ENCODE data around the gene TRAF5. TPM values are rescaled to one million over a fixed set of nuclear protein-coding genes. Genes with fewer than 3 reads are reported as not detected.
"Not testable (repeated sequence)": the region's sequence is repeated elsewhere in the genome, so short reads cannot be mapped to it uniquely, and the experiment has no call there.

Gene TRAF5
- total RNA-seq, 1 donor from 2014 or later = 8.5 TPM

DNA sequence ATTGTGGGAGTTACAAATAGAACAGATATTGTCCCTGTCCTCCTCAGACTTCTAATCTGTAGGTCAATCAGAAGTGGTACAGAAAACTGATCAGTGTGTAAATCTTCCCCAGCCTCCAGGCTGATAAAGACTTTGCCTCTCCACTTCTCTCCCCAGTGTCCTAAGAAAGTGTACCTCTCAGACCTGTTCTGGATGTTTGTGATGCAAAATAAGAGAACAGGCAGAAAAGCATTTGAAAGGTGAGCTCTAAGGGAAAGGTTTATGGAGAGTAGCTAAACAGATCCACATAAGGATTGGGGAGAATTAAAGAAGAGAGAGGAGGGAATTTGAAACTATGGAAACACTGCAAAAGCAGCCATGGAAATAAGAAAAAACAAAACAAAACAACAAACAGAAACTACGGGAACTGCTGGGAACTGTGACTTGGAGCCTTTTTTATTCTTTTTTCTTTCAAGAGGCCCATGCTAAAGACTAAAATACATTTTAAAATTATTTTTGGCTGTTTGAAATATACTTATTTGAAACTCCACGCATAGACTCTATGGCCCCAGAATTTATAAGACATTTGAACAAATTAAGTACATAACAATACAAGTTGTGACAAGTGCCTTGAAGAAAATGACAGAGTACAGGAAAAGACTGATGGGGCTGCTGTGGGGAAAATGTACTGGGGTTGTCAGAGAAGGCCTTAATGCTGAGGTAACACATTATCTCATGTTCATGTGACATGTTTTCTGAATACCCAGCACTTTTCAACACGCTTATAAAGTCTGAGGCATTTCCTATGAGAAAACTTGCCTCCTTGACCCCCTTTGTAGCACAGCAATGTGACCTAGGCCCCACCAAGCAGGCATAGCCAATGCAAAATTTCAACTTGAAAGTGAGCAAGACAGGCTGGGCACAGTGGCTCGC is 51.2 kb downstream of the TRAF5 start:
- peak in 1 of 2 donors; percentile 7 for DNase-seq (ENCODE audit: low read depth in 2 of 2)

DNA sequence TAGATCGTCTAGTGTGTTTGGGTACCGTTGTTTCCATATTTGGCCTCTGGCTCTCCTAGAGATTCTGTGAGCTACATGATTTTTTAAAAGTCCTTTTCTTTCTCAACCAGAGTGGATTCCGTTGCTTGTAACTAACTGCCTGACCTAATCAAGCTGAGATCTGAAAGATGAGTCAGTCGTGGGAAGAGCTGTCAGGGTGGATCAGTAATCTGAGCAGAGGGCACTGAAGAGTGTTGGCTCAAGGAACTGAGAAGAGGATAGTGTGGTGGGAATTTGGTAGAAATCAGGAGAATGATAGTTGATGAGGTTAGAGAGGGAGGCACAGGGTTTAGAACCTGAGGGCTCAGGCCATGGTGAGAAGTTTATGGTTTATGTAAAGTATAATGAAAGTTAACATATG is 52.2 kb downstream of the TRAF5 start:
- peak in 1 of 2 donors; percentile 40 for DNase-seq (ENCODE audit: low read depth in 2 of 2)

GRCh38 chr1:211379446-211379845 is 52.8 kb downstream of the TRAF5 start:
- no peak for DNase-seq (ENCODE audit: low read depth in 2 of 2)

- DNase-seq (ENCODE audit: low read depth in 2 of 2) = no peak
Measured at GRCh38 chr1:211381481-211382181, 55.0 kb downstream of the TRAF5 start.

DNA sequence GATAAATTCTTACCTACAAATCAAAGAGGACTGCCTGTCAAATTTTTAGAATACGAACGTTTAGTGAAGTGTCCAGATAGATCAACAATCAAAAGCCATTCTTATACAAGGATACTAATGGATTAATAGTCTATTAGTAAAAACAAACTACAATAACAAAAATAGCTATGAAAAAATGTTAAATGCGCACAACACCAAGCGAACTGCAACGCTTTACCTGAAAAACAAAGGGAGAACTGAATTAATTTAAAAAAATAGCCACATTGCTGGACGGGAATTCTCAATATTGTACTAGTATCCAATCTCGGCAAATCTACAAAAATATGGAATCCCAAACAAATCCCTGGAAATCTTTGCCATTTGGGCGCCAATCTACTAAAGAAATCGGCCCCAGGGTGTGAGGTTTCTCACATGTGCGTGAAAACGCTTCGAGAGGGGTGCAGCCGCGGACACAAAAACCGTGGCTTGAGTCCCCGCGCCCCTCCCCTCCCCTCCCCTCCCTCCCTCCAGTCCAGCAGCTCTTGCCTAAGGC is 55.6 kb downstream of the TRAF5 start:
- no peak for DNase-seq (ENCODE audit: low read depth in 2 of 2)

DNA sequence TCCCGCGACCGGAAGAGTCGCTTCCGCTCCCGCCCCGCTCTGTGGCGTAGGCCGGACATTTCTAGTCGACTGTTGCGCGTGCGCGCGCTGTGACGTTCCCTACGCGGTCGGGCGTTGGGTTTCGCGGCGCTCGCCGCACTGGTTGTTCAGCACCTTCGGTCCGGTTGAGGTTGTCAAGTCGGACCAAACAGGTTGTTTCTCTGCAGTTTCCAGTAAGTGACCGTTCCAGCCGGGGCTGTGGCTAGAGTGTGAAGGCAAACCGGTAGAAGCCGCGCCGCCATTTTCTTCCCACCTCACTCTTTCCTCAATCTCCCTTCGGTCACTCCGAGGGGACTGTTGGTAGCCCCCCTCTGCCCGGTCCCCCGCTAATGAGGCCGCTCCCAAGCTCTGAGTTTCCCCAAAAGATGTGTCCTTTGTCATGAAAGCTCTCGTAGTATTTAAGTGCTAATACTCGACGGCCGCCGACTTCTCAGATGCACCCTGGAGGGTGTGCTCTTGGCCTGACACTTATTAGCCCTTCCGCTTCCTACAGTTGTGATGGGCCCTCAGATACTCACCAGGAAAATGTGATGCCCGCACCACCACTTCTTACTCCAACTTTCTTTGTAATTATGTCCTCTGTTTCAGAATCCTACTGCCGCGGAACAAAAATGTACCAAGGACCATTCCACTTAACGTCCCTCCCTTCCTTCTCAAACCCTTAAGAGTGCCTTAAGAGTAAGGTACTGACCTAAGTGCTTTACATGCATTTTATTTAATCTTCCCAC is 56.3 kb downstream of the TRAF5 start:
- peak; percentile 93 to 95 for DNase-seq (ENCODE audit: low read depth in 2 of 2)

DNA sequence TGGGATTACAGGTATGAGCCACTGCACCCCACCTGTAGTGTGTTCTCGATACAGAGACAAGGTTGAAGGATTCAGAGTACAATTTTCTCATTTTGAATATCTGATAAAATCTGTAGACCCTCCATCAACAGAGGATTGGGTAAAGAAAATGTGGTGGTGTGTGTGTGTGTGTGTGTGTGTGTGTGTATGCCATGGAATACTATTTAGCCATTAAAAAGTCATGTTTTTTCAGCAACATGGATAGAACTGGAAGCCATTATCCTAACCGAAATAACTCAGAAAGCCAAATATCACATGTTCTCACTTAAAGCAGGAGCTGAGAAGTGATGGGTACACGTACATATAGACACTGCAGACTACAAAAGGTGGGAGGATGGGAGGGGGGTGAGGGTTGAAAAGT is 57.9 kb downstream of the TRAF5 start:
- no peak for DNase-seq (ENCODE audit: low read depth in 2 of 2)

GRCh38 chr1:211386921-211387320 is 60.3 kb downstream of the TRAF5 start:
- DNase-seq (ENCODE audit: low read depth in 2 of 2) = no peak

DNA sequence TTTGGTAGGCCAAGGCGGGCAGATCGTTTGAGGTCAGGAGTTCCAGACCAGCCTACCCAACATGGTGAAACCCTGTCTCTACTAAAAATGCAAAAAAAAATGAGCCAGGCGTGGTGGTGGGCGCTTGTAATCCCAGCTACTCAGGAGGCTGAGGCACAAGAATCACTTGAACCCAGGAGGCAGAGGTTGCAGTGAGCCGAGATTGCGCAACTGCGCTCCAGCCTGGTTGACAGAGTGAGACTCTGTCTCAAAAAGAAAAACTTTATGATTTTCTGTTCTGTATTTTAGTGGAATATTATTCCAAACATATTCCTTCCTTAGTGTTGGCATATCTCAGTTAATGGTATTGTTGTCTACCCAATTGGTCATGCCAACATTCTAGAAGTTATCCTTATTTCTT is 64.2 kb downstream of the TRAF5 start:
- not testable (repeated sequence) for DNase-seq (ENCODE audit: low read depth in 2 of 2)

DNA sequence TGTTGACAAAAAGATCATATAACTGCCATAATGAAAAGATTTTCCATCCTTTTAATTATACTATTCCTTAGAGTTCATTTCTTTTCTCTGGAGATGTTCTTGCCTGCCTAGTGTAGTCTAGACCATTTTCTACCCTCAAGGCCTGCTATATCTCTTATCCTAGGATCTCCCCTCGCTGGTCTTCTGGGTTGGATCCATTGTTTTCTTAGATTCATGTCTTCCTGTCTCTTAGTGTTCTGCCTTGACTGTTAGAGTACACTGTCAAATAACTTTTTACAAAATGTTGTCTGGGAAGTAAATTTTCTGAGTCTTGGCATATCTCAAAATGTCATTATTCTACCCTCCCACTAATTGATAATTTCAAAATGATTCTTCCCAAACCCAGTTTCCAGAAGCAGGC is 66.6 kb downstream of the TRAF5 start:
- no peak for DNase-seq (ENCODE audit: low read depth in 2 of 2)

DNA sequence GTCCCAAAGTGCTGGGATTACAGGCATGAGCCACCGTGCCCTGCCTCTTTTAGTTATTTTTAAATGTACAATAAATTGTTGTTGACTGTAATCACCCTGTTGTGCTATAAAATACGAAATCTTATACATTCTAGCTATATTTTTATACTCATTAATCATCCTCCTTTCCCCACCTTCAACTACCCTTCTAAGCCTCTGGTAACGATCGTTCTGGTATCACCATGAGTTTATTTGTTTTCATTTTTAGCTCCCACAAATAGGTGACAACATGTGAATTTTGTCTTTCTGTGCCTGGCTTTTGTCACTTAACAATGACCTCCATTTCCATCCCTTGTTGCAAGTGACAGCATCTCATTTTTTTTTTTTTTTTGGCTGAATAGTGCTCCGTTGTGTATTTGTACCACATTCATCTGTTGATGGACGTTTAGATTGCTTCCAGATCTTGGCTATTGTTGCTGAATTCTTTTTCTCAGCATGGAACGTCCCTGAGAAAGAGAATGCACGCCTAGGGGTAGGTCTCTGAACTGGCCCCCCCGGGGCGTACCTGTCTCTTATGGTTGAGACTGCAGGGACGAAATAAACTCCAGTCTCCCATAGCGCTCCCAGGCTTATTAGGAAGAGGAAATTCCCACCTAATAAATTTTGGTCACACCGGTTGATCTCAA is 71.8 kb downstream of the TRAF5 start:
- DNase-seq (ENCODE audit: low read depth in 2 of 2) = not testable (repeated sequence)

DNA sequence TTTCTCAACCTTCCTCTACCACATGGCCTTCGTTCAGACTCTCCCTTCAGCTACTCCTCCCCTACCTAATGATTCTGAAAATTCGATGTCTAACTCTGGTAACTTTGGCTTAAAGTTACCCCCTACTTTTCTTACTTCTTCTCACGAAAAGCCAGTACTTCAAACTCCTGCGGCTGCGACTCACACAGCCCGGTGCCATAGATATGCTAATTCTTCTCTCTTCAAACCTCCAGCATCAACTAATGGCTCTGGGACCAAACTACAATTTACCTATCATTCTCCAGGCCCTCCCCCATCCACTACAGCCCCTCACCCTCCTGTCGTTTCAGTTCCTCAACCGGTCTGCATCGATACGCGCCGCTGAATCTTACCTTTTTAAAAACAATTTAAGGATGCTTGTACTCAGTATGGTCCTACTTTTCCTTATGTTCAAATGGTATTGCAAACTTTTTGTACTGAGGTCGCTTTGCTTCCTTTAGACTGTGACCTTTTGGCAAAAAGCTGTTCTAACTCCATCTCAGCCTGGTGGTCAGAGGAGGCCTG is 73.3 kb downstream of the TRAF5 start:
- DNase-seq (ENCODE audit: low read depth in 2 of 2) = not testable (repeated sequence)

DNA sequence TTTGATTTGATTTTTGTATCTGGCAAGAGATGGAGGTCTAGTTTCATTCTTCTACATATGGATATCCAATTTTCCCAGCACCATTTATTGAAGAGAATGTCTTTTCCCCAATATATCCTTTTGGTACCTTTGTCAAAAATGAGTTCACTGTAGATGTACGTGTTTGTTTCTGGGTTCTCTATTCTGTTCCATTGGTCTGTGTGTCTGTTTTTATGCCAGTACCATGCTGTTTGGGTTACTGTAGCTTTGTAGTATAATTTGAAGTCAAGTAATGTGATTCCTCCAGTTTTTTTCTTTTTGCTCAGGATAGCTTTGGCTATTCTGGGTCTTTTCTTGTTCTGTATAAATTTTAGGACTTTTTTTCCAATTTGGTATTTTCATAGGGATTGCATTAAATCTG is 75.1 kb downstream of the TRAF5 start:
- not testable (repeated sequence) for DNase-seq (ENCODE audit: low read depth in 2 of 2)

DNA sequence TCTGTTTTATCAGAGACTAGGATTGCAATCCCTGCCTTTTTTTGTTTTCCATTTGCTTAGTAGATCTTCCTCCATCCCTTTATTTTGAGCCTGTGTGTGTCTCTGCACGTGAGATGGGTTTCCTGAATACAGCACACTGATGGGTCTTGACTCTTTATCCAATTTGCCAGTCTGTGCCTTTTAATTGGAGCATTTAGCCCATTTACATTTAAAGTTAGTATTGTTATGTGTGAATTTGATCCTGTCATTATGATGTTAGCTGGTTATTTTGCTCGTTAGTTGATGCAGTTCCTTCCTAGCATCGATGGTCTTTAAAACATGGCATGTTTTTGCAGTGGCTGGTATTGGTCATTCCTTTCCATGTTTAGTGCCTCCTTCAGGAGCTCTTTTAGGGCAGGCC is 79.5 kb downstream of the TRAF5 start:
- not testable (repeated sequence) for DNase-seq (ENCODE audit: low read depth in 2 of 2)

DNA sequence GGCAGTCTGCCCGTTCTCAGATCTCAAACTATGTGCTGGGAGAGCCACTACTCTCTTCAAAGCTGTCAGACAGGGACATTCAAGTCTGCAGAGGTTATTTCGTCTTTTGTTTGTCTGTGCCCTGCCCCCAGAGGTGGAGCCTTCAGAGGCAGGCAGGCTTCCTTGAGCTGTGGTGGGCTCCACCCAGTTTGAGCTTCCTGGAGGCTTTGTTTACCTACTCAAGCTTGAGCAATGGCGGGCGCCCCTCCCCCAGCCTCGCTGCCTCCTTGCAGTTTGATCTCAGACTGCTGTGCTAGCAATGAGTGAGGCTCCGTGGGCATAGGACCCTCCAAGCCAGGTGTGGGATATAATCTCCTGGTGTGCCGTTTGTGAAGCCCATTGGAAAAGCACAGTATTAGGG is 81.1 kb downstream of the TRAF5 start:
- DNase-seq (ENCODE audit: low read depth in 2 of 2) = not testable (repeated sequence)

DNA sequence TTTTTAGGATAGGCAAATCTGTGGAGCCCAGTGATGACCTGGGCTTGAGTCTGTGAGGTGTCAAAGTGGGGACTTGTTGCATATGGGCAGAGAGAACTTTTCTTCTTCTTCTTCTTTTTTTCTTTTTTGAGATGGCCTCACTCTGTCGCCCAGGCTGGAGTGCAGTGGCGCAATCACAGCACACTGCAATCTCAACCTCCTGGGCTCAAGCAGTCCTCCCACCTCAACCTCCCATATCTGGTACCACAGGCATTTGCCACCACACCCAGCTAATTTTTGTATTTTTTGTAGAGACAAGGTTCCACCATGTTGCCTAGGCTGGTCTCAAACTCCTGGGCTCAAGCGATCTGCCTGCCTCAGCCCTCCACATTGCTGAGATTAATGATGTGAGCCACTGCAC is 85.0 kb downstream of the TRAF5 start:
- DNase-seq (ENCODE audit: low read depth in 2 of 2) = no peak

GRCh38 chr1:211415700-211416099 is 89.1 kb downstream of the TRAF5 start:
- DNase-seq (ENCODE audit: low read depth in 2 of 2) = no peak

DNA sequence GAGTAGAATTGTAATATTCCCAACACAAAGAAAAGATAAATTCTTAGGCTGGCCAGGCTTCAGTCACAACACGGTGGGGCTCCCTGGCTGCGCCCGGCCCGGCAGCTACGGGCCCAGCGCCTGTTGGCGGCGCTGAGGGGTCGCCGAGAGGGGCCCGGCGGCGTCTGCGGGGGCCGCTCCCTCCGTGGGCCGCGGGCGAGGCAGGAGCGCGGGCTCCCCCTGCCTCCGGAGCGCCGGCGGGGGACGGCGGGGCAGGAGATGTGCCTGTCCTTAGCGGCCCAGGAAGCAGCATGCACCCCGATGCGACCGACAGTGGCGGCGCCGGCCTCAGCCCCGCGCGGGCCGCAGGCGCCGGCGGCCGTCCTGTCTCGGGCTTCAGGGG is 89.6 kb downstream of the TRAF5 start:
- peak; percentile 21 to 27 for DNase-seq (ENCODE audit: low read depth in 2 of 2)

DNA sequence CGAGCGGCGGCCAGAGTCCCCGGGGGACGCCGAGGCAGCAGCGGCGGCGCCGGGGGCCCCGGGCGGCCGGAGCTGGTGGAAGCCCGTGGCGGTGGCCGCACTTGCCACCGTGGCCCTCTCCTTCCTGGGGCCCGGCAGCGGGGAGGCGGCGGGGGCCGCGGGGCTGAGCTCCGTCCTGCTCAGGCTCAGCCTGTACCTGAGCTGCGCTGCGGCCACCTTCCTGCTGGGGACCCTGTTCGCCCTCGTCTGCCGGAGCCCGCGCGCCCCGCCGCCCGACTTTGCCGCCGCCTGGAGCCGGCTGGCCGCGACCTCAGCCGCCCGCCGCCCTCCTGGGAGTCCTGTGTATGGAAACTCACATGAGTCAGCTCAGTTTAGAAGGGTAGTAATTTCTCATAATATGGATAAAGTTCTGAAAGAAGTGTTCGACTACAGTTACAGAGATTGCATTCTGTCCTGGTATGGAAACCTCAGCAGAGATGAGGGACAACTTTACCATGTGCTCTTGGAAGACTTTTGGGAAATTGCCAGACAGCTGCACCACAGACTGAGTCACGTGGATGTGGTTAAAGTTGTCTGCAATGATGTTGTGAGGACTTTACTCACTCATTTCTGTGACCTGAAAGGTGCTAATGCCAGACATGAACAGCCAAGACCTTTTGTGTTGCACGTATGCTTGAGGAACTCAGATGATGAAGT is 90.1 kb downstream of the TRAF5 start:
- peak; percentile 35 to 44 for DNase-seq (ENCODE audit: low read depth in 2 of 2)

- DNase-seq (ENCODE audit: low read depth in 2 of 2) = no peak
Measured at GRCh38 chr1:211420389-211420788, 93.8 kb downstream of the TRAF5 start.
